HG03039 (cell line): ENCODE measurements around the gene LIM2.

Experiments used
- ATAC-seq: cut with Tn5 transposase; IDR thresholded peaks from one replicate; pipeline ENCODE4 v1.9.1; 2021; ENCODE audit warnings: mild to moderate bottlenecking, moderate library complexity; ENCODE audit not compliant: unreplicated experiment

LIM2 gene

GRCh38 chr19:51366389-51367254 lies 21.2 kb downstream of the LIM2 start:
- peak; percentile 42 for ATAC-seq

- ATAC-seq: no peak
Measured at GRCh38 chr19:51365965-51366388, 21.8 kb downstream of the LIM2 start, which contains the start of gene ETFB. ETFB (minus strand) TSS chr19:51366388; CDS start chr19:51366326, 62 bp downstream.

GRCh38 chr19:51365211-51365964 lies 22.4 kb downstream of the LIM2 start:
- no peak for ATAC-seq

GRCh38 chr19:51364200-51365106 lies 23.3 kb downstream of the LIM2 start:
- no peak for ATAC-seq

- ATAC-seq: no peak
Measured at GRCh38 chr19:51361239-51361638, 26.5 kb downstream of the LIM2 start.

DNA sequence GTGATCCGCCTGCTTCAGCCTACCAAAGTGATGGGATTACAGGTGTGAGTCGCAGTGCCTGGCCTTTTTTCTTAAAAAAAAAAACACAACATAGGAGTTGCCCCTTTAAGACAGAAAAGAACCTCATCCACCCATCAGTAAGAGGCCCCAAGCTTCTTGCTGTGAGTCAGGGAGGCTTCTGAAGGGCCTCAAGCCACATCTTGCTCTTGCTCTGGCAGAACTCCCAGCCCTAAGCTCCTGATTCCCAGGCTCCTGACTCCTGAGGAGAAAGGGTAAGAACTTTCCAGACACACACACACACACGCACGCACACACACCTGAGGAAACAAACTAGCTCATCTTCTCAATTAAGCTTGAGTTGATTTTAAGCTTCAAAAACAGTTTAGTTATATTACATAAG lies 28.5 kb downstream of the LIM2 start:
- no peak for ATAC-seq

DNA sequence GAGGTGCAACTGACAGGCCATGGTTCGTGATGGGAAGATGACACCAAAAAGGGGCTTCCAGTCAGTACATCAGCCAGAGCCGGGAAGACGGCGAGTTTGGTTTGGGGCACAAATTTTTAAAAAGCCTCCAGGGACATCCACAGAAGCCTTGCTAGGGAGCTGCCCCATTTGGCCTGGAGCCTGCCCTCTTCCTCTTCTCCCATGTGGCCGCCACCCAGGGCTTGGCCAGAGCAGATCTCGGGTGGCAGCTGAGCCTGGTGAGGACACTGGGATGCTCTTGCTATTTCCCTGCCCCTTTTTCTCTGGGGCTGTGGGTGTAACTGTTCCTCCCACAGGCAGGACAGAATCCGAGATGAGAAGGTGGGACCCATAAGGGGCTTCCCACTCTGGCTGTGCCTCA lies 29.8 kb downstream of the LIM2 start:
- ATAC-seq: no peak

DNA sequence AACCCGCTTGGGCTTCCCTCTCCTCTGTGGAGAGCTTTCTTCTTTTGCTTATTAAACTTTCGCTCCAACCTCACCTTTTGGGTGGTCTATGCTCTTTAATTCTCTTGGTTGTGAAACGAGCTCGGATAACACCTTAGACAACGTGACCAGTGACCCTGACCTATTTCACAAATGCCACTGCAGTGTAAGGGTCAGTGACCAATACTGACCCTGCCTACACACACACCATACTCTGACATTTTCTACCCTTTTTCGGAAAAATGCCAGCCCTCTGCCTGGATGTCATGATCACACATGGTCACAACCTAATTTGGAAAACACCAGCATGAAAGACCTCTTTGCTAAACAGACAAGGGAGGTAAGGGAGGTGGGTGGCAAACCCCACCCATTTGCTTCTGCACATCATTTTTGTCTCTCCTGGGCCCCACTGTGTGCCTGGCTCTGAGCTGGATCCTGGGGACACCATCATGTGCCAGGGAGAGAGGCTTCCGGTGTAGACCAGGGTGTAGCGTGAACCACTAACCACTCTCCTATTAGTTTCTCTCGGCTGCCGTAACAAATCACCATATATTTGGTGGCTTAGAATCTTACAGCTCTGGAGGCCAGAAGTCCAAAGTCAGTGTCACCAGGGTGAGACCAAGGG lies 31.5 kb downstream of the LIM2 start:
- ATAC-seq: no peak

GRCh38 chr19:51354742-51355148 lies 33.0 kb downstream of the LIM2 start:
- ATAC-seq: no peak

GRCh38 chr19:51354103-51354741 lies 33.6 kb downstream of the LIM2 start:
- no peak for ATAC-seq

DNA sequence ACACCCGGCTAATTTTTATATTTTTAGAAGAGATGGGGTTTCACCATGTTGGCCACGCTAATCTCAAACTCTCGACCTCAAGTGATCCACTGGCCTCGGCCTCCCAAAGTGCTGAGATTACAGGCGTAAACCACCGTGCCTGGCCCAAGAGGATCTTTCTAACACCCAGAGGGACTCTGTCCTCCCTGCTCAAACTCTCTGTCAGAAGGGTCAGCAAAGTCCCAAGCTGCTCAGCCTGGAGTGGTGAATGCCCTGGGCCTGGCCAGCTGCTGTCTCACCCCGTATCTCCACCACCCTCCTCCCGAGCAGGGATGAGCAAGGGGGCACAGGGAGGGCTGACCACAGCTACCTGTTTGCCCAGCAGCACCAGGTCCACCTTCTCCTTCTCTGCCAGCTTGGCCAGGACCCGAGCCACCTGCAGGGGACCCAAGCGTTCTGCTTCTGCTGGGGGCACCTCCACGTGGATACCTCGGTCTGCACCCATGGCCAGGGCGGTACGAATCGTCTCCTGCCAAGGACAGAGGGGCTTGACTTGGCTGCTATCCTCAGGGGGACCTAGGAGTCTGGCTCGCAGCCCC lies 34.9 kb downstream of the LIM2 start:
- ATAC-seq: no peak

DNA sequence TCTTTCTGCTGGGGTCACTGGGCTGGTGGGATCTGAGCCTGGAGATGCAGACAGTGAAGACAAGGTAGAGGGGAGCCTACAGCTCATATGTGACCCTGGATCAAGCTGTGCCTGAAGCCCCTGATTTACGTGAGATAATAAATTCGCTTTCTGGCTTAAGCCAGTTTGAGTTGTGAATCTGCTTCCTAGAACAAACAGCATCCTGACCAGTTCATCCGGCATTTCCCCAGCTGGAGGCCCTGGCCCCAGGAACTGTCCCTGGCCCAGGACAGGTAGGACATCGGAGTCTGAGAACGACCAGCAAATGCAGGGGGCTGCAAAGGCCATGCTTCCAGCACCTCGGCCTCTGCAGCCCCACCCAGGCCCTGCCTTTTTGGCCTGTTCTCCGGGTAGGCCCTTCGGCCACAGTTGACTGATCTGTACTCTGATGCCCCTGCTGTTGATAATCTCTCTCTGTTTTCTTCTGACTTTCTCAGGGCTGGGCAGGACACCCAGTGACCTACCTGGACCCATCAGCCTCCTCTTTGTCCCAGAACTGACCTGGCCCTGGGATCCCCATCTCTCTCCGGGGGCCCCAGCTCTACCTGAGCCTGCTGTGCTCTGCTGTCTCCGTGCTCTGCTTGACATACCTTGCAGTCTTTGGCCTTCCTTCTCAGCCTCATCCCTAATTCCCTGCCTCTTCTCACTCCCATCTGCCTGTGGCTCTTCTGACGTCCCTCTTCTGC lies 36.3 kb downstream of the LIM2 start:
- ATAC-seq: no peak

- no peak for ATAC-seq
Measured at GRCh38 chr19:51347209-51347928, 40.4 kb downstream of the LIM2 start.

- ATAC-seq: no peak
Measured at GRCh38 chr19:51346742-51347141, 41.0 kb downstream of the LIM2 start.

GRCh38 chr19:51345076-51345620 lies 42.6 kb downstream of the LIM2 start:
- ATAC-seq: no peak

GRCh38 chr19:51342631-51343569 lies 44.9 kb downstream of the LIM2 start:
- ATAC-seq: no peak
